PC-9 (cell line): Measurements from ENCODE around the gene AMIGO1. TPM values are rescaled to one million over a fixed set of nuclear protein-coding genes. Genes with fewer than 3 reads are reported as not detected.

Experiments
- BruUV-seq: library from RNA; stranded (reverse); fragments of 400-500 nt; replicated peaks from 2 replicates; lab custom pipeline; 2021; lab: Mats Ljungman, UMichigan
- CTCF ChIA-PET: fragments of 300-600 bp; sonication (Branson Sonifier 250); formaldehyde crosslinking; loops from one replicate; lab custom pipeline; 2022; ENCODE audit warnings: antibody characterized with exemption; lab: Charles Lee
- POLR2A ChIA-PET: fragments of 300-600 bp; sonication (Branson Sonifier 250); formaldehyde crosslinking; loops from one replicate; lab custom pipeline; 2022; ENCODE audit warnings: antibody characterized with exemption; ENCODE audit not compliant: unreplicated experiment; lab: Charles Lee
- DNase-seq, 2 experiments: peaks; one replicate each; pipeline versions ENCODE4 v3.0.0 to v3.0.0-alpha.2; 2015 to 2022; ENCODE audit warnings: mixed read lengths in 1 of 2
- H2AFZ ChIP-seq: fragments of 200-600 bp; sonication (generic); 2 replicates; pipeline ENCODE4 v1.8.1; 2017; ENCODE audit warnings: antibody characterized with exemption
- H3F3A ChIP-seq: fragments of 200-600 bp; sonication (generic); 2 replicates; pipeline ENCODE4 v1.8.1; 2017; ENCODE audit warnings: antibody characterized with exemption, mild to moderate bottlenecking, low read depth; ENCODE audit not compliant: insufficient read depth
- H3K27ac ChIP-seq: fragments of 200-600 bp; sonication (generic); 2 replicates; pipeline ENCODE4 v1.6.1; 2016; ENCODE audit warnings: mixed run types
- H3K27me3 ChIP-seq: fragments of 200-600 bp; sonication (generic); 2 replicates; pipeline ENCODE4 v1.6.1; 2016; ENCODE audit warnings: low read depth, mixed run types; ENCODE audit not compliant: insufficient read depth
- H3K36me3 ChIP-seq: fragments of 200-600 bp; sonication (generic); 2 replicates; pipeline ENCODE4 v1.6.1; 2016; ENCODE audit warnings: low read depth, mixed run types
- H3K4me1 ChIP-seq: fragments of 200-600 bp; sonication (generic); replicated peaks from 2 replicates; pipeline ENCODE4 v1.6.1; 2016; ENCODE audit warnings: mixed run types; ENCODE audit not compliant: insufficient read depth
- H3K4me2 ChIP-seq: fragments of 200-600 bp; sonication (generic); 2 replicates; pipeline ENCODE4 v1.6.1; 2017; ENCODE audit warnings: mixed run types
- H3K4me3 ChIP-seq: fragments of 200-600 bp; sonication (generic); 2 replicates; pipeline ENCODE4 v1.6.1; 2016; ENCODE audit warnings: mixed run types
- H3K79me2 ChIP-seq: fragments of 200-600 bp; sonication (generic); 2 replicates; pipeline ENCODE4 v1.6.1; 2017; ENCODE audit warnings: low read depth, mixed run types
- H3K9me2 ChIP-seq: fragments of 200-600 bp; sonication (generic); 2 replicates; pipeline ENCODE4 v1.8.1; 2017; ENCODE audit warnings: mild to moderate bottlenecking; ENCODE audit not compliant: insufficient read depth
- H3K9me3 ChIP-seq: fragments of 200-600 bp; sonication (generic); 2 replicates; pipeline ENCODE4 v1.8.1; 2016; ENCODE audit warnings: low read depth; ENCODE audit not compliant: insufficient read depth
- H4K20me1 ChIP-seq: fragments of 200-600 bp; sonication (generic); 2 replicates; pipeline ENCODE4 v1.8.1; 2017; ENCODE audit not compliant: insufficient read depth
- EZH2 ChIP-seq: fragments of 200-600 bp; sonication (generic); IDR thresholded peaks from 2 replicates; pipeline ENCODE4 v1.8.0; 2017; ENCODE audit warnings: antibody characterized with exemption, low read depth
- intact Hi-C: fragments of 100-400 bp; cut with micrococcal nuclease; formaldehyde crosslinking; loops from one replicate; pipeline ENCODE4 v1.10.0; 2022; ENCODE audit not compliant: unreplicated experiment
- total RNA-seq: library from RNA; stranded (reverse); gene quantifications from 2 replicates; pipeline ENCODE4 v1.2.3, GENCODE V29; 2021
- TF ChIP-seq, protein P1 (sequence below): fragments of 200-600 bp; sonication (generic); conservative IDR thresholded peaks from 2 replicates; pipeline ENCODE4 v1.6.1; 2017; ENCODE audit warnings: mixed run types, antibody characterized with exemption, mild to moderate bottlenecking, moderate library complexity

The AMIGO1 gene
- total RNA-seq, 1 experiment from 2014 or later: 4.2 TPM

DNA sequence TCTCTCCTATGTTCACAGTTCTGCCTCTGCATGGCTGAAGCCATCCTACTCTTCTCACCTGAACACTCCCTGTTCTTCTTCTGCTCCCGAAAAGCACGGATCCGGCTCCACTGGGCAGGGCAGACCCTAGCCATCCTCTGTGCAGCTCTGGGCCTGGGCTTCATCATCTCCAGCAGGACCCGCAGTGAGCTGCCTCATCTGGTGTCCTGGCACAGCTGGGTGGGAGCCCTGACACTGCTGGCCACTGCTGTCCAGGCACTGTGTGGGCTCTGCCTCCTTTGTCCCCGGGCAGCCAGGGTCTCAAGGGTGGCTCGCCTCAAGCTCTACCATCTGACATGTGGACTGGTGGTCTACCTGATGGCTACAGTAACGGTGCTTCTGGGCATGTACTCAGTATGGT, 13.8 kb downstream of the AMIGO1 start:
- Histone ChIP-seq H3K9me3 (no peaks in the 10 kb centered on the region), H3K9me2 (no peaks in the 10 kb centered on the region), H3F3A (peaks cover 37% of the 10 kb centered on the region; the same call in 1 of the 2 replicates), H3K79me2 (peaks cover 22% of the 10 kb centered on the region), H3K27me3 (no peaks in the 10 kb centered on the region), H3K4me1 (peaks cover 25% of the 10 kb centered on the region), H3K4me2 (peak overlapping the region; percentile 73; the same call in 1 of the 2 replicates), H3K4me3 (no peak overlapping the region), H4K20me1 (peaks cover 6% of the 10 kb centered on the region), H2AFZ (no peak overlapping the region), H3K36me3 (peaks cover 9% of the 10 kb centered on the region), H3K27ac (no peak overlapping the region)
- BruUV-seq: no TSS peak
- TF ChIP-seq, protein P1, sequence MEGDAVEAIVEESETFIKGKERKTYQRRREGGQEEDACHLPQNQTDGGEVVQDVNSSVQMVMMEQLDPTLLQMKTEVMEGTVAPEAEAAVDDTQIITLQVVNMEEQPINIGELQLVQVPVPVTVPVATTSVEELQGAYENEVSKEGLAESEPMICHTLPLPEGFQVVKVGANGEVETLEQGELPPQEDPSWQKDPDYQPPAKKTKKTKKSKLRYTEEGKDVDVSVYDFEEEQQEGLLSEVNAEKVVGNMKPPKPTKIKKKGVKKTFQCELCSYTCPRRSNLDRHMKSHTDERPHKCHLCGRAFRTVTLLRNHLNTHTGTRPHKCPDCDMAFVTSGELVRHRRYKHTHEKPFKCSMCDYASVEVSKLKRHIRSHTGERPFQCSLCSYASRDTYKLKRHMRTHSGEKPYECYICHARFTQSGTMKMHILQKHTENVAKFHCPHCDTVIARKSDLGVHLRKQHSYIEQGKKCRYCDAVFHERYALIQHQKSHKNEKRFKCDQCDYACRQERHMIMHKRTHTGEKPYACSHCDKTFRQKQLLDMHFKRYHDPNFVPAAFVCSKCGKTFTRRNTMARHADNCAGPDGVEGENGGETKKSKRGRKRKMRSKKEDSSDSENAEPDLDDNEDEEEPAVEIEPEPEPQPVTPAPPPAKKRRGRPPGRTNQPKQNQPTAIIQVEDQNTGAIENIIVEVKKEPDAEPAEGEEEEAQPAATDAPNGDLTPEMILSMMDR: no peak
- no peak for TF ChIP-seq EZH2
- ChIA-PET CTCF (no interaction called here), POLR2A (no interaction called here)
- intact Hi-C loops: no loop called here
- DNase-seq: no peak

DNA sequence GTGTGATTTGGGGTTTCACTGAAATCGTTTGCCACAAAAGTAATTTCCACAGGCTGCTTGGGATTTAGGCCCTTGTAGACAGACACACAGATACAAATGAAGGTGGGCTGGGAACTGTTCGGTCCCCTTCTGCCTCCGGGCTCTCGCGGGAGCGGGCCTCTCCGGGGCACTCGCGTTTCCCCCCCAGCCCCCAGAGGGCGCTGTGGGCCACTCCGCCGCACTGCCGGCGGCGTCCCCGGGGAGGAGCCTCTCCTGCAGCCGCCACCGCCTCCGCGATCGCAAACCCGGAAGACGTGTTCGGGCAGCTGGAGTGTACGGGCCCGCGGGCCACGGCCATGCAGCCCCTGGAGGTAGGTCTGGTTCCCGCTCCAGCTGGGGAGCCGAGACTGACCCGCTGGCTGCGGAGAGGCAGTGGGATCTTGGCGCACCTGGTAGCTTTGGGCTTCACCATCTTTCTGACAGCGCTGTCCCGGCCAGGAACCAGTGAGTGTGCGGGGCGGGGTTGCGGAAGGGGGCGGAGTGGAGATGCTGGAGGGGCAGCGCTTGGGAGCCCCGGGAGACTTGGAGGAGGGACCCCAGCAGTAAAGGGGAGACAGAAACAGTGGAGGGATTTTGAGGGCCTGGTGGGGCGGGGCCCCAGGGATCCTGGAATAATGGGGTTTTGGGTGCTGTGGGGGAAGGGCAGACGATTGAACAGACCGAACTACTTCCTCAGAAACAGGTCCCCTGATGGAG, 15.6 kb downstream of the AMIGO1 start, which contains the start of gene CYB561D1:
Gene CYB561D1, plus strand, starts transcription at position 290 of the 735 bp plus-strand sequence. Its CDS starts 46 bp downstream, at position 336.
- Histone ChIP-seq H3F3A (peaks cover 20% of the 10 kb centered on the region; the same call in 1 of the 2 replicates), H3K27me3 (no peaks in the 10 kb centered on the region), H3K4me1 (peaks cover 17% of the 10 kb centered on the region), H3K9me2 (no peaks in the 10 kb centered on the region), H2AFZ (peak within 1 kb of the TSS; percentile 90), H3K36me3 (peaks cover 9% of the 10 kb centered on the region), H4K20me1 (no peaks in the 10 kb centered on the region; the same call in 1 of the 2 replicates), H3K9me3 (no peaks in the 10 kb centered on the region), H3K4me2 (peak within 1 kb of the TSS; percentile 73), H3K79me2 (peaks cover 22% of the 10 kb centered on the region), H3K4me3 (peak within 1 kb of the TSS; percentile 96), H3K27ac (no peak within 1 kb of the TSS)
- no peak for TF ChIP-seq EZH2
- TF ChIP-seq, protein P1: peak; percentile 97
- no TSS peak for BruUV-seq
- DNase-seq: peak; percentile 78 to 89
- ChIA-PET CTCF (interaction anchor here (1.0 to 2.1 kb wide), 3 partner anchors 39 to 402 kb away, joined by 3 to 6 read pairs (median 5); no protein-coding TSS in a partner anchor), POLR2A (interaction anchor here (1.1 kb wide), 1 partner anchor 16 kb away, joined by 3 read pairs; no protein-coding TSS in a partner anchor)
- intact Hi-C loops: loop anchor here (2.0 kb wide), 1 partner anchor 231 kb away; no protein-coding TSS in a partner anchor

DNA sequence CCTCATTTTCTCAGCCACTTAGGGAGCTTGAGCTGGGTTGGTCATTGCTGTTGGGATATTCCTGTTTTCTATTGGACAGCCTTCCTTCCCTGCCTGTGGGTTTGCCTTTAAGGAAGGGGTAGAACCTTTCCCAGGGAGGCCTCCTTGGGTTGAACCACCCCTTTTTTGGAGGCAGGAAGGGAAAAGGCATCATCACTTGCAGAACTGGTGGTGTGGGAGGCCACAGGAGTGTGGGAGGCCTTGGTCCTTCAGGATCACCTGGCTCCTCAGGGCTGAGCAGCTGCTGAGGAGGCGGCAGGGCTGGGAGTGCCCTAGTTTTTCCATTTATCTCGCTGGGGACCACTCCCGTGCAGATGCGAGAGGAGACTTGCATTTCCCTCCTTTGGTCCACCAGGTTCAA, 16.3 kb downstream of the AMIGO1 start:
- BruUV-seq: no TSS peak
- ChIA-PET POLR2A (interaction anchor here (1.1 kb wide), 1 partner anchor 17 kb away, joined by 3 read pairs; no protein-coding TSS in a partner anchor), CTCF (interaction anchor here (0.6 to 2.1 kb wide), 3 partner anchors 39 to 401 kb away, joined by 3 to 6 read pairs (median 5); no protein-coding TSS in a partner anchor)
- Histone ChIP-seq H3K4me3 (no peak overlapping the region; the same call in 1 of the 2 replicates), H3K4me2 (peak overlapping the region; percentile 73), H2AFZ (peak overlapping the region; percentile 90; the same call in 1 of the 2 replicates), H3K4me1 (peaks cover 11% of the 10 kb centered on the region), H3F3A (peaks cover 14% of the 10 kb centered on the region; the same call in 1 of the 2 replicates), H3K27ac (no peak overlapping the region), H3K9me2 (no peaks in the 10 kb centered on the region), H3K36me3 (peaks cover 9% of the 10 kb centered on the region), H3K9me3 (no peaks in the 10 kb centered on the region), H3K79me2 (peaks cover 22% of the 10 kb centered on the region), H4K20me1 (no peaks in the 10 kb centered on the region; the same call in 1 of the 2 replicates), H3K27me3 (no peaks in the 10 kb centered on the region)
- DNase-seq: no peak
- no peak for TF ChIP-seq EZH2
- TF ChIP-seq, protein P1: no peak
- intact Hi-C loops: loop anchor here (2.0 kb wide), 1 partner anchor 230 kb away; no protein-coding TSS in a partner anchor
